RWPE1 (cell line): ENCODE results near the gene TMEM117.

ENCODE experiments used
- CTCF ChIA-PET: fragments of 350-600 bp; sonication (Branson Sonifier 250); formaldehyde crosslinking; extraction: SDS; loops from one replicate; lab custom pipeline; 2021; lab: Yijun Ruan, JAX
- POLR2A ChIA-PET: fragments of 400-600 bp; formaldehyde crosslinking; extraction: SDS; loops from one replicate; lab custom pipeline; 2020; ENCODE audit warnings: antibody characterized with exemption; ENCODE audit not compliant: low non-redundant PET; lab: Yijun Ruan, JAX
- DNase-seq: peaks from one replicate; pipeline ENCODE4 v3.0.0; 2012; ENCODE audit warnings: low spot score
- H3K27ac ChIP-seq: fragments of 450-650 bp; 2 replicates; pipeline ENCODE4 v1.5.1; 2017
- TF ChIP-seq, protein P1 (sequence below): fragments of 450-650 bp; conservative IDR thresholded peaks from 2 replicates; pipeline ENCODE4 v1.5.1; 2017; ENCODE audit warnings: low read depth, mild to moderate bottlenecking

The TMEM117 gene

DNA sequence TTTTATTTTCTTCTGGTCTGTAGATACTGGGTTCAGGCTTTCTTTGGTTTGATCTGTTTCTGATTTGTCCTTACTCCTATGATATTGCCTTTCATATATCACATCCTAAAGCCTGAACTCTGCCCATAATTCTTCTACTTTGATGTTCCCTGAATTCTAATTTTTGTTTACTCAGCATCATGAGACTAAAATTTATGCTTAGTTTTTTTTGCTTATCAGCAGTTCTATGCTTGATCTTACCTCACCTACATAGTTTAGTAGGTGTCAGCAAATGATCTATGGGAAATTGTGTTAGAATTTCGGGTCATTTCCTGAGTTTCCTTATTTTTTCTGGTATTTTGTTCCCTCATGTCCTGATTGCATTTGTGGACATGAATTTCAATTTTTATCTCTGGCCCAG is 94.2 kb downstream of the TMEM117 start:
- POLR2A ChIA-PET, result no interaction called here
- TF ChIP-seq, protein P1, sequence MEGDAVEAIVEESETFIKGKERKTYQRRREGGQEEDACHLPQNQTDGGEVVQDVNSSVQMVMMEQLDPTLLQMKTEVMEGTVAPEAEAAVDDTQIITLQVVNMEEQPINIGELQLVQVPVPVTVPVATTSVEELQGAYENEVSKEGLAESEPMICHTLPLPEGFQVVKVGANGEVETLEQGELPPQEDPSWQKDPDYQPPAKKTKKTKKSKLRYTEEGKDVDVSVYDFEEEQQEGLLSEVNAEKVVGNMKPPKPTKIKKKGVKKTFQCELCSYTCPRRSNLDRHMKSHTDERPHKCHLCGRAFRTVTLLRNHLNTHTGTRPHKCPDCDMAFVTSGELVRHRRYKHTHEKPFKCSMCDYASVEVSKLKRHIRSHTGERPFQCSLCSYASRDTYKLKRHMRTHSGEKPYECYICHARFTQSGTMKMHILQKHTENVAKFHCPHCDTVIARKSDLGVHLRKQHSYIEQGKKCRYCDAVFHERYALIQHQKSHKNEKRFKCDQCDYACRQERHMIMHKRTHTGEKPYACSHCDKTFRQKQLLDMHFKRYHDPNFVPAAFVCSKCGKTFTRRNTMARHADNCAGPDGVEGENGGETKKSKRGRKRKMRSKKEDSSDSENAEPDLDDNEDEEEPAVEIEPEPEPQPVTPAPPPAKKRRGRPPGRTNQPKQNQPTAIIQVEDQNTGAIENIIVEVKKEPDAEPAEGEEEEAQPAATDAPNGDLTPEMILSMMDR, result no peak
- no peak for DNase-seq
- CTCF ChIA-PET, result no interaction called here
- no peak overlapping the region for H3K27ac ChIP-seq

DNA sequence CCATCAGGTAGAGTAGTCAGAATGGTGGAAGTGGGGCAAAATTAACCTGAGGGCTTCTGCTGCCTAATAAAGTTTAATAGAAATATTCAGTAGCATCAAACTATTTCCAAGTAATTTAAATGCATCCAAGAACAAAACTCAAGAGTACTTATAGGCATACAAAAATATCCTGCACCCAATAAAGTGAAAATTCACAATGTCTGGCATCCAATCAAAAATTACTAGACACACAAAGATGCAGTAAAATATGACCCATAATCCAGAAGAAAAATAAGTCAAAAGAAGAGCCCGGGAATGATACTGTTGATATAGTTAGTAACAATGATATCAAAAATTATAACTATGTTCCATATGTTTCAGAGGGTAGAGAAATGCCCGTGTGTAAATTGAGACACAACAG is 95.3 kb downstream of the TMEM117 start:
- CTCF ChIA-PET, result no interaction called here
- no peak for DNase-seq
- H3K27ac ChIP-seq, result no peak overlapping the region
- POLR2A ChIA-PET, result no interaction called here
- TF ChIP-seq, protein P1, result no peak

DNA sequence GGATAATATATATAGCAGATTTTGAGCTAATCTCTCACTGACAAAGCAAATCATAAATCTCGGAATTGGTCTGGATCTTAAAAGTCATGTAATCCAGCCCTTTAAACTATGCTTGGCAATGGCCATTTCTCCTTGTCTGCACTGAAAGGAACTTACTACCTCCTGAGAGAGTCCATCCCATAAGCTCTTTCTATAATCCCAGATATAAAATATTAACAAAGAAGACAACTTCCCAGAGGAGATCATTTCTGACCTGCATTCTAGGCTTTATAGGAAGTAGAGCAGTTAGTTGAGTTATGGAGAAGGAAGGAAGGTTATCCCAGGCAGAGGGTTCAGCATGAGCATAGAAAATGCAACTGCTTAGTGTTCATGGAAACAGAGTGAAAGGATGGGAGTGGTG is 99.7 kb downstream of the TMEM117 start:
- ChIA-PET POLR2A (interaction anchor here (0.5 kb wide), 1 partner anchor 11 kb away, joined by 4 read pairs; no protein-coding TSS in a partner anchor), CTCF (interaction anchor here (1.1 kb wide), 1 partner anchor 80 kb away, joined by 3 read pairs; no protein-coding TSS in a partner anchor)
- no peak overlapping the region for H3K27ac ChIP-seq
- no peak for DNase-seq
- TF ChIP-seq, protein P1, result no peak

DNA sequence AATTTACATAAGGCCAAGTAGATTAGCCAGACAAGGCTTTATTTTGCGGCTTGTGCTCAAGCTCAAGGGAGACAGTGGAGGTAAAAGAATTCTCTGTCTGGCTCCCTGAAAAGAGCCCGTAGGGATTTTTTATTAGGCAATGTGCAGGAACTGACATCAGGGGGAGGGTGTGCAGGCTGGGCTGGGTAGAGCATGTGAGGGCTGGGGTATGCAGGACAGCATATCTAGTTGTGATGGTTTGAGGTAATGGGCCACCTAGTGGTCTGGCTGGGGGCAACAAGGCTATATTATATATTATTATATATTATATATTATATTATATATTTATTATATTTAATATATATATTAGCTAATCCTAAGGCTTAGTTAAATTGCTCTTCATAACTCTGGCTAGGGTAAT is 102.1 kb downstream of the TMEM117 start:
- no peak overlapping the region for H3K27ac ChIP-seq
- TF ChIP-seq, protein P1, result no peak
- POLR2A ChIA-PET, result no interaction called here
- peak; percentile 12 for DNase-seq
- CTCF ChIA-PET, result interaction anchor here (0.5 to 0.6 kb wide), 4 partner anchors 414 to 915 kb away, joined by 3 to 5 read pairs (median 3); no protein-coding TSS in a partner anchor

DNA sequence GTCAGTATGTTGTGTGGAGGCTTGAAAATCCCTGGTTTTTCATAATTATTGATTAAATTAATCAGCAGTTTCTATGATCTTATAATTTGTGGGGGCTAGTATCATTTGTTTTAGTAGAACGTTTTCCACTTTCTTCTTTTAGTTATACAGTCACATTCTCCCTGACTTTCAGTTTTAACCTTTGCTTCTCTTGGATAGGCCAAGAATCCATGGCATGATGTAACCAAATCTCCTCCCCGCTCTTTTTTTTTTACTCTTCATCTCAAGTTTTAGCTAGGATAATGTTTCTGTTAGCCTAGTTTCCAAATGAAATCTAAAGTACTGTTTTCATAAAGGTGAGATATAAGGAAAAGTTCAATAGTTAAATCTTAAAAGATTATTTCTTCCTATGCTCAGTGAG is 106.5 kb downstream of the TMEM117 start:
- ChIA-PET CTCF (no interaction called here), POLR2A (no interaction called here)
- TF ChIP-seq, protein P1, result no peak
- no peak for DNase-seq
- no peak overlapping the region for H3K27ac ChIP-seq

DNA sequence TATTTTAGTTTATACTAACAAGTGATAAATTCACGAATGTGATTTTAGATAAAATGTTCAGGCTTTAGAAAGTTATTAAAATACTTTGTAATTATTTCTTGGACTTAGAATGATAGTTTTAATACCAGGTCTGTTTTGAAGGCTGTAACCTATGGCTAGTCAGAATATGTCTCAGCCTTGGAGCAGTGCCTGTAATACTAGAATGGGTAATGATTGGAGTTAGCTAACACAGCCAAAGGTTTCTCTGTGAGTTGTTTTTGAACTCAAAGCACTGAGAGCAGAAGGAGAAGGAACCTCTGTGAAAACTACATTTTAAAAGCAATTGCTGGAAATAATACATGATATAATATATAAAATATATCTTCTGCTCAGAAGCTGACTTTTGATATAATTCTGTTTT is 110.1 kb downstream of the TMEM117 start:
- TF ChIP-seq, protein P1, result no peak
- ChIA-PET CTCF (interaction anchor here (0.6 kb wide), 1 partner anchor 18 kb away, joined by 4 read pairs; no protein-coding TSS in a partner anchor), POLR2A (interaction anchor here (0.6 kb wide), 1 partner anchor 11 kb away, joined by 4 read pairs; no protein-coding TSS in a partner anchor)
- no peak for DNase-seq
- no peak overlapping the region for H3K27ac ChIP-seq
